ELF-1 (cell line): ENCODE data around the gene ACTMAP.
A peak's percentile ranks its signal among the peaks of the same experiment; 100 is the strongest.

Experiments used
- DNase-seq: peaks from one replicate; pipeline ENCODE4 v3.0.0-alpha.2; 2016; ENCODE audit warnings: low read depth, low spot score

Gene ACTMAP

GRCh38 chr19:40718774-40719391, 31.4 kb downstream of the ACTMAP start:
- DNase-seq = peak; percentile 73

GRCh38 chr19:40717880-40718773, 32.1 kb downstream of the ACTMAP start:
- peak; percentile 54 for DNase-seq

GRCh38 chr19:40717325-40717879, 32.9 kb downstream of the ACTMAP start:
- DNase-seq = peak; percentile 62

GRCh38 chr19:40716482-40717324, 33.6 kb downstream of the ACTMAP start, which contains the start of the genes COQ8B and ITPKC:
TSS of gene COQ8B (minus strand) at chr19:40716886. CDS start at chr19:40714632, 2,254 bp downstream.
TSS of gene ITPKC (plus strand) at chr19:40717112. CDS start at chr19:40717136, 24 bp downstream.
- peak; percentile 97 for DNase-seq

- no peak for DNase-seq
Measured at GRCh38 chr19:40716031-40716481, 34.2 kb downstream of the ACTMAP start.

DNA sequence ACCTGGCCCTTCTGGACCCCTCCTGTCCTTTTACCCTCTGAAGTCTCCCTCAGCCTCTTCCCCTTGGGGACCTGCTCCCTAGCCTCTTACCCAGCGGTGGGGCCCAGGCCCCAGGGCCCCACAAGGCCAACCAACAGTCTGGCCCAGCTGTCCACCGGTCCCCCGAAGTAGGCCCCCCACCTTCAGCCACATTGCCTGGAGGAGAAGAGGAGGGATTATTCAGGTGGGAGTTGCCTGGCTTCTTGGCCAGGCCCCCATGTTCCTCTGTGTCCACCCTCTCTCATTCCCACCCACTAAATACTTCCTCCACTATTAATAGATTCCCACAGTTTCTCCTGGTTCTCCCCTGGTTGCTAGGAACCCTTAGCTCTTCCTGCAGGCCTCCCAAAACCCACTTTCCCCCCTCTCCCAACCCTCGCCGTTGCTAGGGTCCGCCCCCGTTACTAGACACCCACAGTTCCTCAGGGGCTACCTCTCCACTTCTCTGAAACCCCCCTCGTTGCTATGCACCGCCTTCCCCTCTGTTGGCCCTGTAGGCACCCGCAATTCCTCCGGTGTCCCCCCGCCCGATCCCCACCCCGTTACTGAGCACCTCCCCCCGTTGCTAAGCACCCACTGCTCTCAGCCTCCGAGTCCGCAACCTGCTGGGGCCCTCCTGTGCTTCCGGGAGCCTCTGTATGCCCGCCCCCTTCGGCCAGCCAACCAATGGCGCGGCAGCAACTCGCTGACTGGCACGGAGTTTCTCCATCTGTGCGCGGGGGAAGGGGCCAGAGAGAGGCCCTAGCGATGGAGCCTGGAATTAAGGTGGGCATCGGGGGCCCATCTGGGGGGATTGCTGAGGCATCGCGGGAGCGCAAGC, 35.6 kb downstream of the ACTMAP start:
- DNase-seq = peak; percentile 95

DNA sequence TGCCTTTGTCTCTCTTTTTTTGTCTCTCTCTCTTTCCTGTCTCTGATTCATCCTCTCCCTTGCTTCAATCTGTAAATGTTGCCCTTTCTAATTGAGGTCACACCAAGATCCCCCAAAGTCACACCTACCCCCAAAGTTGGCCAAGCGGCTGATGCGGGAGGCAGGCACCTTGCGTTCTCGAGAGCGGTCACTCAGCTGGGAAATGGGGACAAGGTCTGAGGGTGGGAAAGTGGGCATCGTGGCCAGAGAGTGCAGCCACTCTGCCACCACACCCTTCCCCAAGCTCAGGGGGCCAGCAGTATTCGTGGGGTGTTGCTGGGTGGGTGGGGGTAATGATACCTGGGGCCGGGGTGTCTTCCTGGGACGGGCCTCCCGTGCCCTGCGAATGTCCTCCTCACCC, 36.3 kb downstream of the ACTMAP start:
- no peak for DNase-seq

DNA sequence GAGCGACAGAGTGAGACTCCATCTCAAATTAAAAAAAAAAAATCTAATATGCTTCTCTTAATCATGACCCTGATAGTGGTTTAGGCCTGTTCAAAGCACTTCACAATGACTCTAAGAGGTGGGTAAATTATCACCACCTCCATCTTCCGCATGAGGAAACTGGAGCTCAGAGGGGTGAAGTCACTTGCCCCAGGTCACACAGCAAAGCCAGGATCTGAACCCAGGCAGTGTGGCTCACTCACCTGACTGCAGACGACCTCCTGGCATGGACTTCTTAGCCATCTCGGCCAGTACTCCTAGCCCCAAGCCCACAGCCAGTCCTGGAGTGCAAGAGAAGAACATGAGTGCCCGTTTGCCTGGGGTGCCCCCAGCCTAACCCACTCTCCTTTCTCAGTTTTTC, 40.5 kb downstream of the ACTMAP start:
- DNase-seq = no peak

- no peak for DNase-seq
Measured at GRCh38 chr19:40707615-40708014, 42.7 kb downstream of the ACTMAP start.

GRCh38 chr19:40705950-40706619, 44.2 kb downstream of the ACTMAP start:
- no peak for DNase-seq

GRCh38 chr19:40705362-40705651, 45.0 kb downstream of the ACTMAP start:
- DNase-seq = no peak

- no peak for DNase-seq
Measured at GRCh38 chr19:40704491-40705361, 45.6 kb downstream of the ACTMAP start.

GRCh38 chr19:40703029-40703755, 47.1 kb downstream of the ACTMAP start:
- no peak for DNase-seq

GRCh38 chr19:40702337-40703012, 47.8 kb downstream of the ACTMAP start:
- peak; percentile 88 for DNase-seq

DNA sequence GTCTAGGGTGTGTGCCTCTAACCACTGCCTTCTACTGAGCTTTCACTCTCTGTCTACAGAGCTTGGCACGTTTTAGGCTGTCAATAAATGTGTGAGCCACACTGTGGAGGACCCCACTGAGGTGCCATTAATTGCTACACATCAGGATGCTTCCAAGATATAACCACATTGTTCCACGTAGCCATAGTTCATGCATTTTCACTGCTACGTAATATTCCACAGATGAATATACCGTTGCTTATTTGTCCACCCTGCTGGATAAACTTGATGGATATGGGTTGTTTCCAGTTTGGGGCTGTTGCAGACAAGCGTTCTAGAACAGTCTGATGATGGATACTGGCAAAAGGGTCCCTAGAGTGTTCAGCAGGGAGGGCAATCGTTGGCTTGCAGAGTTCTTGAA, 48.5 kb downstream of the ACTMAP start:
- no peak for DNase-seq

DNA sequence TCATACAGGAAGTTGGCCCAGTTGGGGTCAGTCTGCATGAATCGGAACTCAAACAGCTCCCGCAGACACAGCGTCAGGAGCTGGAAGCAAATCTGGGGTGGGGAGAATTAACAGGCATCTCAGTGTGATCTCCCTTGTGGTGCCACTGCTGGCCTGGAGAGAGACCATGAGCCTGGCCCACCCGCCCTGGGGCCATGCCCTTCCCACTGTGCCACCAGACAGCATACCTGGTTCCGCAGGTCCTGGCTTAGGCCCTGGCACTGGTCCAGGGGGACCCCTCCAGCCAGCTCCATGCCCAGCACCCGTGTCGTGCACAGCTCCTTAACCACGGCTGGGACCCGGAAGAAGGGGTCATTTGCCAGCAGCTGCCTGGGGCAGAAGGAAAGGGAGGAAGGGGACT, 50.2 kb downstream of the ACTMAP start:
- DNase-seq = no peak

DNA sequence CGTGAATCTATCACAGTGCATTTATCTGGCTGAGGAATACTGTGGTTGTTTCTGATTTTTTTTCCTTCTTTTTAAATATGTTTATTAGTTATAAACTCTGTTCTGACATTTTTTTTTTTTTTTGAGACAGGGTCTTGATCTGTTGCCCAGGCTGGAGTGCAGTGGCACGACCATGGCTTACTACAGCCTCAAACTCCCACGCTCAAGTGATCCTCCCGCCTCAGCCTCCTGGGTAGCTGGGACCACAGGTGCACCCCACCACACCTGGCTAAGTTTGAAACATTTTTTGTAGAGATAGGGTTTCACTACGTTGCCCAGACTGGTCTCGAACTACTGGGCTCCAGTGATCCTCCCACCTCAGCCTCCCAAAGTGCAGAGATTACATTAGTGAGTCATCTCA, 53.3 kb downstream of the ACTMAP start:
- DNase-seq = no peak

- DNase-seq = no peak
Measured at GRCh38 chr19:40695881-40696280, 54.4 kb downstream of the ACTMAP start.
